Measurements from ENCODE around the gene FLT4.
"Not testable (repeated sequence)": the region's sequence is repeated elsewhere in the genome, so short reads cannot be mapped to it uniquely, and the experiment has no call there.

Gene FLT4

GRCh38 chr5:180649297-180650039, at the start of gene FLT4:
Gene FLT4, minus strand, starts transcription at chr5:180649600. Its CDS starts 55 bp downstream, at chr5:180649545.
- peak; percentile 52 for DNase-seq

GRCh38 chr5:180699042-180699441, 49.6 kb upstream of the FLT4 start:
- no peak for DNase-seq

- DNase-seq = no peak
Measured at GRCh38 chr5:180696116-180696515, 46.7 kb upstream of the FLT4 start.

GRCh38 chr5:180692429-180692828, 43.0 kb upstream of the FLT4 start:
- DNase-seq = no peak

- no peak for DNase-seq
Measured at GRCh38 chr5:180691046-180691445, 41.6 kb upstream of the FLT4 start.

GRCh38 chr5:180690562-180690961, 41.2 kb upstream of the FLT4 start:
- no peak for DNase-seq

GRCh38 chr5:180689775-180690174, 40.4 kb upstream of the FLT4 start:
- DNase-seq = no peak

- DNase-seq = no peak
Measured at GRCh38 chr5:180689071-180689694, 39.8 kb upstream of the FLT4 start.

GRCh38 chr5:180688330-180689070, 39.1 kb upstream of the FLT4 start:
- DNase-seq = no peak

GRCh38 chr5:180686799-180687198, 37.4 kb upstream of the FLT4 start:
- DNase-seq = not testable (repeated sequence)

- DNase-seq = peak; percentile 27
Measured at GRCh38 chr5:180684623-180685161, 35.3 kb upstream of the FLT4 start.

GRCh38 chr5:180683220-180683922, 34.0 kb upstream of the FLT4 start:
- DNase-seq = peak; percentile 16

- peak; percentile 19 for DNase-seq
Measured at GRCh38 chr5:180682560-180682959, 33.2 kb upstream of the FLT4 start.

GRCh38 chr5:180682008-180682407, 32.6 kb upstream of the FLT4 start:
- peak; percentile 33 for DNase-seq

GRCh38 chr5:180678319-180678718, 28.9 kb upstream of the FLT4 start:
- not testable (repeated sequence) for DNase-seq

- DNase-seq = no peak
Measured at GRCh38 chr5:180675036-180675635, 25.7 kb upstream of the FLT4 start.

GRCh38 chr5:180674090-180674475, 24.7 kb upstream of the FLT4 start:
- not testable (repeated sequence) for DNase-seq

GRCh38 chr5:180673371-180674089, 24.1 kb upstream of the FLT4 start:
- no peak for DNase-seq

GRCh38 chr5:180671958-180672524, 22.6 kb upstream of the FLT4 start:
- DNase-seq = not testable (repeated sequence)

- peak; percentile 69 for DNase-seq
Measured at GRCh38 chr5:180670586-180671359, 21.4 kb upstream of the FLT4 start.

- no peak for DNase-seq
Measured at GRCh38 chr5:180670157-180670556, 20.8 kb upstream of the FLT4 start.

Data from islet precursor cell (in vitro differentiated cells).